22Rv1 (cell line): ENCODE results near the gene ZNF425.

Experiments used
- ZFX ChIP-seq: fragments of 450-650 bp; IDR thresholded peaks from 2 replicates; pipeline ENCODE4 v1.6.1; 2017; ENCODE audit warnings: antibody characterized with exemption, borderline replicate concordance
- TF ChIP-seq, protein P1 (sequence below): fragments of 450-650 bp; IDR thresholded peaks from 2 replicates; pipeline ENCODE4 v1.5.1; 2017; ENCODE audit warnings: mild to moderate bottlenecking

DNA sequence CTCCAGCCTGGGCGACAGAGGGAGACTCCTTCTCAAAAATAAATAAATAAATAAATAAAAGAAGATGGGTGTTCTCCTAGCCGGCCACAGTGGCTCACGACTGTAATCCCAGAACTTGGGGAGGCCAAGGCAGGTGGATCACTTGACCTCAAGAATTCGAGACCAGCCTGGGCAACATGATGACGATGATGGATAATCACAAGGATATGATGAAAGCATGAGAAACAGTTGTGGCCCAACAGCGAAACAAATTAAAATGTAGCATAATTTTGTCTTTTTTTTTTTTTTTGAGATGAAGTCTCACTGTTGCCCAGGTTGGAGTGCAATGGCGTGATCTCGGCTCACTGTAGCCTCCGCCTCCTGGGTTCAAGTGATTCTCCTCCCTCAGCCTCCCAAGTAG is 48.5 kb downstream of the ZNF425 start:
- TF ChIP-seq, protein P1, sequence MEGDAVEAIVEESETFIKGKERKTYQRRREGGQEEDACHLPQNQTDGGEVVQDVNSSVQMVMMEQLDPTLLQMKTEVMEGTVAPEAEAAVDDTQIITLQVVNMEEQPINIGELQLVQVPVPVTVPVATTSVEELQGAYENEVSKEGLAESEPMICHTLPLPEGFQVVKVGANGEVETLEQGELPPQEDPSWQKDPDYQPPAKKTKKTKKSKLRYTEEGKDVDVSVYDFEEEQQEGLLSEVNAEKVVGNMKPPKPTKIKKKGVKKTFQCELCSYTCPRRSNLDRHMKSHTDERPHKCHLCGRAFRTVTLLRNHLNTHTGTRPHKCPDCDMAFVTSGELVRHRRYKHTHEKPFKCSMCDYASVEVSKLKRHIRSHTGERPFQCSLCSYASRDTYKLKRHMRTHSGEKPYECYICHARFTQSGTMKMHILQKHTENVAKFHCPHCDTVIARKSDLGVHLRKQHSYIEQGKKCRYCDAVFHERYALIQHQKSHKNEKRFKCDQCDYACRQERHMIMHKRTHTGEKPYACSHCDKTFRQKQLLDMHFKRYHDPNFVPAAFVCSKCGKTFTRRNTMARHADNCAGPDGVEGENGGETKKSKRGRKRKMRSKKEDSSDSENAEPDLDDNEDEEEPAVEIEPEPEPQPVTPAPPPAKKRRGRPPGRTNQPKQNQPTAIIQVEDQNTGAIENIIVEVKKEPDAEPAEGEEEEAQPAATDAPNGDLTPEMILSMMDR: no peak
- TF ChIP-seq ZFX: no peak
